22Rv1 (cell line): ENCODE data around the gene FBXO7.

Experiments
- ZFX ChIP-seq: fragments of 450-650 bp; IDR thresholded peaks from 2 replicates; pipeline ENCODE4 v1.6.1; 2017; ENCODE audit warnings: antibody characterized with exemption, borderline replicate concordance
- TF ChIP-seq, protein P1 (sequence below): fragments of 450-650 bp; IDR thresholded peaks from 2 replicates; pipeline ENCODE4 v1.5.1; 2017; ENCODE audit warnings: mild to moderate bottlenecking

DNA sequence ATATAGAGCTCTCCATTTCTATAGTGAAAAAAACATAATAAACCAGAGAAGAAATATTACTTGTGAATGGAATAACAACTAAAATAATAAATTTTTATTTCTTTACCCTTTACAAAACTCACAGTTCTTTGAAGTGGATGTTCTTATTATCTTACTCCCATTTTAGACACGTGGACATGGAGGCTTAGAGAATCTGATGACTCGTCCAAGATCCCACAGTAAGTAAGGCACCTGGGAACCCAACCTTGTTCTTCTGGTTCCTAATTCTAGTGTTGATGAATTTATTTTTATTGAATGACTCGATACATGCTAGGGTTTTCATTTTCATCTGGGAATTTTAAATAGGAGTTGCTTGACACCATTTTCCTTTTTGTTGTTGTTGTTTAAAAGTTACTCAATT is 12.2 kb upstream of the FBXO7 start:
- TF ChIP-seq, protein P1, sequence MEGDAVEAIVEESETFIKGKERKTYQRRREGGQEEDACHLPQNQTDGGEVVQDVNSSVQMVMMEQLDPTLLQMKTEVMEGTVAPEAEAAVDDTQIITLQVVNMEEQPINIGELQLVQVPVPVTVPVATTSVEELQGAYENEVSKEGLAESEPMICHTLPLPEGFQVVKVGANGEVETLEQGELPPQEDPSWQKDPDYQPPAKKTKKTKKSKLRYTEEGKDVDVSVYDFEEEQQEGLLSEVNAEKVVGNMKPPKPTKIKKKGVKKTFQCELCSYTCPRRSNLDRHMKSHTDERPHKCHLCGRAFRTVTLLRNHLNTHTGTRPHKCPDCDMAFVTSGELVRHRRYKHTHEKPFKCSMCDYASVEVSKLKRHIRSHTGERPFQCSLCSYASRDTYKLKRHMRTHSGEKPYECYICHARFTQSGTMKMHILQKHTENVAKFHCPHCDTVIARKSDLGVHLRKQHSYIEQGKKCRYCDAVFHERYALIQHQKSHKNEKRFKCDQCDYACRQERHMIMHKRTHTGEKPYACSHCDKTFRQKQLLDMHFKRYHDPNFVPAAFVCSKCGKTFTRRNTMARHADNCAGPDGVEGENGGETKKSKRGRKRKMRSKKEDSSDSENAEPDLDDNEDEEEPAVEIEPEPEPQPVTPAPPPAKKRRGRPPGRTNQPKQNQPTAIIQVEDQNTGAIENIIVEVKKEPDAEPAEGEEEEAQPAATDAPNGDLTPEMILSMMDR = no peak
- no peak for TF ChIP-seq ZFX
